ENCODE results near the gene EML4.

- TF ChIP-seq CTCF (IDR thresholded peaks at IDR 0.05) (no peak), EP300 (IDR thresholded peaks at IDR 0.05) (no peak)
Observed at GRCh38 chr2:42190191-42190590, 21.0 kb downstream of the EML4 start.

Data from tibial nerve (tissue), 4 donors.